DMS53 treated with DMSO at 0.1 percent for 48 hours (cell line): ENCODE measurements around the gene FBXO28.
A peak's percentile ranks its signal among the peaks of the same experiment; 100 is the strongest.

ENCODE experiments used
- DNase-seq: peaks from one replicate; lab custom pipeline; 2025; ENCODE audit not compliant: unreplicated experiment; lab: John Stamatoyannopoulos, UW

FBXO28 gene

GRCh38 chr1:224149709-224150108 lies 35.8 kb downstream of the FBXO28 start:
- DNase-seq = no peak

DNA sequence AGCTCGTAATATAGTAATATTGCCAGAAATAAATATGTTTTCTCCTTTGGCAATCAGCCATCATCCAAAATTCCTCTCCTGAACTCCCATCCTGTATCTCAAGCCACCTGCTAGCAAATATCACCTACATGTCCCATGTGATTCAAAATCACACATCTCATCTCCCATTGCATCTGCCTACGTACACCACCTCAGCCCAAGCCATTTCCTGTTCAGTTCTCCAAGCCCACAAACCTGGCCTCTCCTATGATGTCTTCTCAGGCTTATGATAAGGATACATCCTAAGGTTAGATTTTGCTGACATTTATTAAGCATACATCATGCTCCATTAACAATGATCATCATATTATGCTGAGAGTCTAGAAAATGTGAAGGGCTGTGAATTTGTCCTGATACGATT lies 37.2 kb downstream of the FBXO28 start:
- no peak for DNase-seq

DNA sequence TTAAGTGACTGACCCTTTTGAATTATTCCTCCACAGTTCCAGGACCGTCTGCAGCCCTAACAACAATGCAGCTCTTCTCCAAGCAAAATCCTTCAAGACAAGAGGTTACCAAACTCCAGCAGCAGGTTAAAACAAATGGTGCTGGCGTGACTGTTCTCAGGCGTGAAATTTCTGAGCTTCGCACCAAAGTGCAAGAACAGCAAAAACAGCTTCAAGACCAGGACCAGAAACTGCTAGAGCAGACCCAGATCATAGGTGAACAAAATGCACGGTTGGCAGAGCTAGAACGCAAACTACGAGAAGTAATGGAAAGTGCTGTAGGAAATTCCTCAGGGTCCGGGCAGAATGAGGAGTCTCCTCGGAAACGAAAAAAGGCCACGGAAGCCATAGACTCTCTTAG lies 43.4 kb downstream of the FBXO28 start:
- no peak for DNase-seq

DNA sequence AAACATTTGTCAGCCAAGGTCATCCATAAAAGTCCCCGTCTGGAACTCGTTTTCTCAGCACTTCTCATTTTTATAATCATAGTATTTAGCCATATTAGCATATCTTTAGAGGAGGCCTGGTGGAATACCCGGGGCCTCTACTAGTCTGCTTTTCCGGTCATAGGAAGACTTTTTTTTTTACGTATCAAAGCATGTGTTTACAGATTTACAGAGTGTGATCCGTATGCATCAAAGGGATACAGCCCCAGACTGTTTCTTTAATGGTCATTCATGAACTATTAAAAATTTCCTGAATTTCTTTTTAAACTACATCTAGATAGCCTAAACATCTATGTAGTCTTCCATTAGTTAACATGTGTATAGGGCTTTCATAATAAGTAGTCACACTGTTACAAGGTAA lies 45.6 kb downstream of the FBXO28 start:
- DNase-seq = no peak

DNA sequence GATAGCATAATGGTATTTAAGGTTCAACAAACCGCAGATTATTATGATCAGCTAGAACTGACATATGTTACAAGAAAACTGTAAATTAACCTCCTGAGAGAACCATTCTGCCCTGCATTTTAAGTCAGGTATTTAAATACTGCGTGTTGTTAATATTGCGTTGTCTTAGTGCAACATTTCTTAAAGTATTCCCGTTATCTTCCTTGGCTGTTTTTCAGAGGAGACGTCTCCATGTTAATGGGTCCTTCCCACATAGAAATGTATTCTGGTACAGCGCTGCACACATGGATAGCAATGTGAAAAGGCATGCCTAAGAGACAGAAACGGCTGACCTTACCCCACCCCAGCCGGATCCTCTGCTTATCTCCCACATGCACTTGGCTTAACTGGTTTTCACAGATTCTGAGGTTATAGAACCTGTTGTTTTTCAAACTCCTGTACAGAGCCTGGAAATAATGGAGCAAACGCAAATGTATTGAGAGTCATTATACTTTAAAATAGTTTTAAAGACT lies 46.3 kb downstream of the FBXO28 start:
- DNase-seq = no peak

DNA sequence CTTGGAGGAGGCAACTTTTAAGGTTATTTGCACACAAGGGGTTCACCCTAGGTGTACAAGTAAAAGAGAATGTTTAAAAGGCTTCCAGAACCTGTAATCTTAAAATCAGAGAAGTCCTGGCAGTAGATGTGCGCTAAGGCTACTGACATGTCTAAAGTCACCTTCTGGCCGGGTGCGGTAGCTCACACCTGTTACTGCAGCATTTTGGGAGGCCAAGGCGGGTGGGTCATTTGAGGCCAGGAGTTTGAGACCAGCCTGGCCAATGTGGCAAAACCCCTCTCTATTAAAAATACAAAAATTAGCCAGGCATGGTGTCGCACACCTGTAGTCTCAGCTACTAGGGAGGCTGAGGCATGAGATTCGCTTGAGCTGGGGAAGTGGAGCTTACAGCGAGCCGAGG lies 48.9 kb downstream of the FBXO28 start:
- no peak for DNase-seq

DNA sequence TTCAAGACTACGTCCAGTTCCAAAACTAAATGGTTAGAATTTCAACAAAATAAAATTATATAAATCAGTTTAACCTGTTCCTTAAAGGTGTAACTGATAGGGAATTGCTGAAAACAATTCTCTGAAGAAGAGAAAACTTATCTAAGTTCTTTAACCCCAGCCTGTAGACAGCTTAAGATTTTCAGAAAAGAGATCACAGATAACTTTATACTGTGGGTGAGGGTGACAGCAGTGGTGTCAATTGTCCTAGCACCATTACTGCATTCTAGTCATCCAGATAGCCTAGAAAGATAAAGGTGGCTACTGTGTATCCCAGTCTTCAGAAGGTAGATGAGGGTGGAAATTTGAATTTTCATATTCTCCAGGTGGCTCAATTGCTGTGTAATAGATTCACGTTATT lies 49.4 kb downstream of the FBXO28 start:
- DNase-seq = no peak

DNA sequence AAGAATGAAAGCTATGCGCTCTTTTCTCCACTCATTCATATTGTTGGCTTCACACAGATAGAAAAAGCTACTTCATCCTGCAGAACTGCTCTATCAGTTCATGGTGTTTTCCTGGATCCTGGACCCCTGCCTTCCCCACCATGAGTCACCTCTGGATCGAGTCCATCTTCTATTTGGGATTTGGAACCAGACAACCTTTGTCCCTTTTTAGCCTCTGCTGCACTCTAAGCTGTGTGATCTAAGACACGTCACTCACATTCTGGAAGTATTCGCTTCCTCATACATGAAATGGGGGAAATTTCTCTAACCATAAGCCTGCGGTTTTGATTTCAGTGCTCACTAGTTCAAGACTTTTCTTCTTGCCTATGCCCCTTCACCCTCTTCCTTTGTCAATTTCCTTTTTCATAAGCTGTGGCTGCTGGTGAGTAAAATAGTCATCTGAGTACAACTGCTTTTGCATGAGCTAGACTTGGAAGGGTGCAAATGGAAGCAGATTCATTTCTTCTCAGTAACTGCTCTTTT lies 55.0 kb downstream of the FBXO28 start:
- DNase-seq = no peak

GRCh38 chr1:224169718-224170270 lies 55.9 kb downstream of the FBXO28 start:
- no peak for DNase-seq

- no peak for DNase-seq
Observed at GRCh38 chr1:224170343-224170742, 56.4 kb downstream of the FBXO28 start.

DNA sequence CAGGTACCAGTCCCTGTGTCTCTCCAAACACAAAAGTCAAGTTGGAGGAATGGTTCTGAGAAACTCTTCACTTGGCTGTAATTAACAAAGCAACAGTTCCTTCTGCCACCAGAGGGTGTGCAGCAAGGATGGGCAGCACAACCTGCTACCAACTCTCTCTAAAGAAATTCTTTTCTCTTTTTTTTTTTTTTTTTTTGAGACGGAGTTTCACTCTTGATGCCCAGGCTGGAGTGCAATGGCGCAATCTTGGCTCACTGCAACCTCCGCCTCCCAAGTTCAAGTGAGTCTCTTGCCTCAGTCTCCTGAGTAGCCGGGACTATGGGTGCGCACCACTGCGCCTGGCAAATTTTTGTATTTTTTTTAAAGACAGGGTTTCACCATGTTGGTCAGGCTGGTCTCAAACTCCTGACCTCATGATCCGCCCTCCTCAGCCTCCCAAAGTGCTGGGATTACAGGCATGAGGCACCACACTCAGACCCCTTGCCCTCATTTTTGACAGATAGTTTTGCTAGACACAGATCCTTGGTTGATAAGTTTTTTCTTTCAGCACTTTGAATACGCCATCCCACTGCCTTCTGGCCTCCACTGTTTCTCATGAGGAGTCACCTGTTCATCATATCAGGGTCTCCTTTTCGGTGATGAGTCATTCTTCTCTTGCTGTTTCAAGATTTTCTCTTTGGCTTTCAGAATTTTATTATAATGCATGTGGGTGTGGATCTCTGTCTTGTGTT lies 57.0 kb downstream of the FBXO28 start:
- DNase-seq = no peak

GRCh38 chr1:224172229-224172628 lies 58.3 kb downstream of the FBXO28 start:
- no peak for DNase-seq

GRCh38 chr1:224173523-224173922 lies 59.6 kb downstream of the FBXO28 start:
- DNase-seq = no peak

GRCh38 chr1:224175617-224176016 lies 61.7 kb downstream of the FBXO28 start:
- DNase-seq = no peak

- DNase-seq = no peak
Observed at GRCh38 chr1:224177356-224177999, 63.6 kb downstream of the FBXO28 start.

DNA sequence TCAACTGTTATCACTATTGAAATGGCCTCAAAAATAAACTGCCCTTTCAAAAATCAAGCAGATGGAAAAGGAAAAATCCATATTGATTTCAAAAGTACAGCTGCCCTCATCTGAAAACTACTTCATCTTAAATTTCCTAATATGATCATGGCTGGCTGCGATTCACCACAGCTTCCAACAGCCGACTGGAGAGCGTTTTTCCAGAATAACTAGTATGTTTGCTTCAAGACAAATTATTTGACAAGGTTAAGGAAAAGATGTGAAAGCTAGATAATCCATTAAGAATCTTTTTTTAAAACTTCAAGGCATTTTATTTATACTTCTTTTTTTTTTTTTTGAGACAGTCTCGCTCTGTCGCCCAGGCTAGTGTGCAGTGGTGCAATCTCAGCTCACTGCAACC lies 65.0 kb downstream of the FBXO28 start:
- DNase-seq = no peak

- DNase-seq = no peak
Observed at GRCh38 chr1:224180783-224181452, 67.0 kb downstream of the FBXO28 start.

GRCh38 chr1:224181453-224181810 lies 67.5 kb downstream of the FBXO28 start:
- no peak for DNase-seq

GRCh38 chr1:224182057-224182865 lies 68.3 kb downstream of the FBXO28 start:
- peak; percentile 70 for DNase-seq

DNA sequence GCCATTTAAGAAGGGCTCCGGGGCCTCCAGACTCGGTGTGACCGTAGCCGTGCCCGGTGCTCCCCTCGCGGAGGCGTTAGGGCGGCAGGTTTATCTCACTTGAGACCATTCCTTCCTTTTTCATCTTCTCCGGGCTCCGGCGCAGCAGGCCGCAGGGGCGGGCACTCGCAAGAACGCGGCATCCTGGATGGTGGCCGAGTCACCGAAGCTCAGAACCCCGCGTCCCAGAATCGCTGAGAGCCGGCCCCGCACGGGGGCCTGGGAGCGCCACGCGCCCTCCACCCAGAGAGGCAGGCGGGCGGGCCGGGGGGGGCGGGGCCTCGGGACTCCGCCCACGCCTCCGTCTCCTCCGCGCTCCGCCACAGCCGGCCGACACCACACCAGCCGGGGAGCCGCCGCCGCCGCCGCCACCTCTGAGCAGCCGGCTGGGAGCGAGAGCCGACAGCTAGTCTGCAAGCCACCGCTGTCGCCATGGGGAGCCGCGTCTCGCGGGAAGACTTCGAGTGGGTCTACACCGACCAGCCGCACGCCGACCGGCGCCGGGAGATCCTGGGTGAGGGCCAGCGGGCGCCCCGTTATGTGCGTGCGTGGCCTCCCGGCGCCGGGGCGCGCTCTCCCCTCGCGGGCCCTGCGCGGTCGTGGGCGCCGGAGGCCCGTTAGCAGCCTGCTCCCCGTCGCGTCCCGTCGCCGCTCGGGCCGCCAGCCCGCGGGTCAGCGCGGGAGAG lies 69.1 kb downstream of the FBXO28 start, which contains the start of gene DEGS1:
Gene DEGS1 (plus strand): TSS at position 375 of the 725 bp plus-strand sequence. CDS start 97 bp downstream, at position 472.
- DNase-seq = peak; percentile 79
